CD14-positive monocyte (primary cell): ENCODE data around the gene RIMBP2. TPM values are rescaled to one million over a fixed set of nuclear protein-coding genes. Genes with fewer than 3 reads are reported as not detected.

Experiments
- DNase-seq, 3 donors: peaks; one replicate each; pipeline ENCODE4 v3.0.0-alpha.2; 2011 to 2022
- H2AFZ ChIP-seq: 2 replicates; pipeline ENCODE4 v1.6.0; 2012; ENCODE audit warnings: mild to moderate bottlenecking, low read depth, low read length, inconsistent platforms; ENCODE audit not compliant: insufficient read depth, poor library complexity, severe bottlenecking
- H3K27ac ChIP-seq, 2 donors: 1 replicate in 1 of 2; 2 replicates in 1 of 2; pipeline ENCODE4 v1.5.1; 2012 to 2013; ENCODE audit warnings: low read length in 2 of 2, control low read depth in 1 of 2, inconsistent platforms in 1 of 2, low read depth in 1 of 2, mild to moderate bottlenecking in 1 of 2
- H3K27me3 ChIP-seq, 2 donors: one replicate each; pipeline versions ENCODE4 v1.6.0 to v1.6.1; 2011 to 2013; ENCODE audit warnings: low read length in 2 of 2; ENCODE audit not compliant: control insufficient read depth in 2 of 2, insufficient read depth in 2 of 2
- H3K36me3 ChIP-seq, 2 donors: replicated peaks in 1 of 2; 1 replicate in 1 of 2; 2 replicates in 1 of 2; pipeline versions ENCODE4 v1.5.1 to v1.6.1; 2012 to 2013; ENCODE audit warnings: low read length in 2 of 2, control low read depth in 1 of 2, inconsistent platforms in 1 of 2, mild to moderate bottlenecking in 1 of 2; ENCODE audit not compliant: insufficient read depth in 2 of 2, control insufficient read depth in 1 of 2
- H3K4me1 ChIP-seq, 2 donors: 1 replicate in 1 of 2; 2 replicates in 1 of 2; pipeline versions ENCODE4 v1.5.1 to v1.6.1; 2012 to 2013; ENCODE audit warnings: low read length in 2 of 2, control low read depth in 1 of 2, inconsistent platforms in 1 of 2, mild to moderate bottlenecking in 1 of 2, moderate library complexity in 1 of 2; ENCODE audit not compliant: insufficient read depth in 2 of 2, control insufficient read depth in 1 of 2
- H3K4me2 ChIP-seq: replicated peaks from 2 replicates; pipeline ENCODE3; 2012; ENCODE audit warnings: low read length, moderate library complexity, mild to moderate bottlenecking; ENCODE audit not compliant: poor library complexity, severe bottlenecking; ENCODE audit errors: extremely low read depth
- H3K4me3 ChIP-seq, 3 experiments: fragments of 200-600 bp in 1 of 3; sonication (generic) in 1 of 3; replicated peaks in 1 of 3; 1 replicate in 2 of 3; 2 replicates in 1 of 3; pipeline ENCODE4 v1.5.1; 2011 to 2013; ENCODE audit warnings: low read length in 3 of 3, mild to moderate bottlenecking in 3 of 3, control low read depth in 2 of 3, low read depth in 2 of 3, inconsistent platforms in 1 of 3, moderate library complexity in 1 of 3
- H3K79me2 ChIP-seq: 2 replicates; pipeline ENCODE4 v1.6.0; 2012; ENCODE audit warnings: mild to moderate bottlenecking, control low read depth, inconsistent platforms, low read length, moderate library complexity; ENCODE audit not compliant: insufficient read depth
- H3K9ac ChIP-seq: 2 replicates; pipeline ENCODE4 v1.6.0; 2017; ENCODE audit warnings: low read length, mild to moderate bottlenecking; ENCODE audit not compliant: insufficient read depth, poor library complexity, severe bottlenecking
- H3K9me3 ChIP-seq, 2 donors: replicated peaks in 1 of 2; 1 replicate in 1 of 2; 2 replicates in 1 of 2; pipeline versions ENCODE4 v1.5.1 to v1.6.1; 2012 to 2013; ENCODE audit warnings: low read length in 2 of 2, control low read depth in 1 of 2; ENCODE audit not compliant: control insufficient read depth in 1 of 2, insufficient read depth in 1 of 2
- H4K20me1 ChIP-seq: 2 replicates; pipeline ENCODE4 v1.6.0; 2012; ENCODE audit warnings: mild to moderate bottlenecking, low read length, control low read depth, moderate library complexity; ENCODE audit not compliant: insufficient read depth
- H3K27ac Mint-ChIP-seq, 7 donors: one replicate each; pipeline ENCODE4 v1.8.0; 2020; ENCODE audit warnings: mild to moderate bottlenecking in 7 of 7, mixed read lengths in 7 of 7, moderate library complexity in 6 of 7, inconsistent platforms in 2 of 7
- H3K27me3 Mint-ChIP-seq, 3 donors: one replicate each; pipeline ENCODE4 v1.8.0; 2021 to 2022; ENCODE audit warnings: low read depth in 3 of 3, mild to moderate bottlenecking in 3 of 3, mixed read lengths in 3 of 3, moderate library complexity in 3 of 3, inconsistent platforms in 1 of 3
- H3K36me3 Mint-ChIP-seq, 2 donors: one replicate each; pipeline ENCODE4 v1.8.0; 2020; ENCODE audit warnings: mixed read lengths in 2 of 2, inconsistent platforms in 1 of 2, mild to moderate bottlenecking in 1 of 2
- H3K4me1 Mint-ChIP-seq: one replicate; pipeline ENCODE4 v1.8.0; 2020; ENCODE audit warnings: mild to moderate bottlenecking, mixed read lengths
- H3K4me3 Mint-ChIP-seq, 2 donors: one replicate each; pipeline ENCODE4 v1.8.0; 2020; ENCODE audit warnings: mild to moderate bottlenecking in 2 of 2, mixed read lengths in 2 of 2, moderate library complexity in 1 of 2
- H3K9me3 Mint-ChIP-seq, 7 donors: one replicate each; pipeline ENCODE4 v1.8.0; 2020 to 2022; ENCODE audit warnings: mixed read lengths in 7 of 7, mild to moderate bottlenecking in 6 of 7, moderate library complexity in 6 of 7, inconsistent platforms in 2 of 7
- CTCF ChIP-seq: fragments of 200-600 bp; IDR thresholded peaks from one replicate; pipeline ENCODE4 v1.8.0; 2022; ENCODE audit warnings: antibody characterized with exemption, mild to moderate bottlenecking
- WGBS: methylation state at CpG from one replicate; pipeline ENCODE4 v1.1.5; 2013; ENCODE audit warnings: missing lambda C conversion rate; ENCODE audit not compliant: insufficient coverage; 5-methylcytosine and 5-hydroxymethylcytosine counted together
- intact Hi-C, 2 donors: fragments of 100-400 bp; cut with micrococcal nuclease; formaldehyde crosslinking; loops; one replicate each; pipeline versions ENCODE4 v1.15.0 to v1.15.1; 2023
- polyA plus RNA-seq, 3 donors: library from polyadenylated mRNA; depleted of rRNA in 1 of 3; unstranded in 2 of 3; stranded (reverse) in 1 of 3; fragments of 300-500 nt in 2 of 3; fragments of >200 nt in 1 of 3; fragmentation: Illumina TruSeq in 2 of 3; gene quantifications; 1 replicate in 2 of 3; 2 replicates in 1 of 3; pipeline ENCODE4 v1.2.3, GENCODE V29; 2012 to 2021

The RIMBP2 gene
- polyA plus RNA-seq, 3 donors: not detected

DNA sequence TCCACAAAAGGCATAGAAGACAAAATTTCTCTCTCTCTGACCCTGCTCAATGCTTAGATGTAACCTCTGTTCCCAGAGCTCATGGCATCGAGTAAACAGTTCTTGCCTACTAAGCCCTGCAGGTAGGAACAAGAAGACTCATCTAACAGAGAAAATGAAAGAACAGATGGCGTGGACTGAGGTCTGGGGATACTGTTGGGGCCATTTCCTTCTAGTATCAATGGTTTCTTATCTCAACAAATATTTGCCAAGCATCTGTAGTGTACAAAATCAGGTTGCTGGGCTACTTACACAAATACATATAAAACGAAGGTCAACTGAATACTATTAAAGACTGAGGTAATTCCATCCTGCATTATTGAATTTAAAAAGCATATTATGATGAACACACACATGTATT lies 93.3 kb downstream of the RIMBP2 start:
- no peaks in the 10 kb centered on the region for H3K4me1 ChIP-seq
- H4K20me1 ChIP-seq: no peaks in the 10 kb centered on the region
- H3K36me3 ChIP-seq: no peaks in the 10 kb centered on the region
- H2AFZ ChIP-seq: no peak overlapping the region
- no peak overlapping the region for H3K9ac ChIP-seq
- H3K27ac Mint-ChIP-seq: no peak overlapping the region
- H3K27ac ChIP-seq: no peak overlapping the region
- peaks cover 0 to 14% (median 2%) of the 10 kb centered on the region in 7 donors for H3K9me3 Mint-ChIP-seq
- H3K4me3 Mint-ChIP-seq: no peak overlapping the region
- no CpG with 5 or more reads among the region's 3 CpGs for WGBS
- no peak for DNase-seq
- TF ChIP-seq CTCF: no peak
- no peaks in the 10 kb centered on the region for H3K27me3 ChIP-seq
- H3K9me3 ChIP-seq: peaks cover 6 to 11% of the 10 kb centered on the region in 2 donors
- no peaks in the 10 kb centered on the region for H3K79me2 ChIP-seq
- no peaks in the 10 kb centered on the region for H3K4me1 Mint-ChIP-seq
- H3K4me3 ChIP-seq: no peak overlapping the region
- no peak overlapping the region for H3K4me2 ChIP-seq
- intact Hi-C loops: no loop called here
- H3K36me3 Mint-ChIP-seq: no peaks in the 10 kb centered on the region
- peaks cover 0 to 5% (median 2%) of the 10 kb centered on the region in 3 donors for H3K27me3 Mint-ChIP-seq

GRCh38 chr12:130621696-130622298 lies 94.3 kb downstream of the RIMBP2 start:
- Histone ChIP-seq H4K20me1 (no peaks in the 10 kb centered on the region), H3K27me3 (no peaks in the 10 kb centered on the region), H3K4me3 (no peak overlapping the region), H3K4me1 (no peaks in the 10 kb centered on the region), H3K4me2 (no peak overlapping the region), H2AFZ (no peak overlapping the region), H3K36me3 (no peaks in the 10 kb centered on the region), H3K9ac (no peak overlapping the region), H3K27ac (no peak overlapping the region), H3K9me3 (peaks cover 2% of the 10 kb centered on the region in 2 donors), H3K79me2 (no peaks in the 10 kb centered on the region)
- intact Hi-C loops: no loop called here
- H3K4me1 Mint-ChIP-seq: no peaks in the 10 kb centered on the region
- no peaks in the 10 kb centered on the region for H3K36me3 Mint-ChIP-seq
- H3K27me3 Mint-ChIP-seq: peaks cover 0 to 5% (median 2%) of the 10 kb centered on the region in 3 donors
- no peak for DNase-seq
- no peak overlapping the region for H3K27ac Mint-ChIP-seq
- no peak overlapping the region for H3K4me3 Mint-ChIP-seq
- H3K9me3 Mint-ChIP-seq: peaks cover 0 to 14% (median 2%) of the 10 kb centered on the region in 7 donors
- TF ChIP-seq CTCF: no peak
- WGBS: 98% methylated on average over 6 of the region's 13 CpGs
